ENCODE data around the gene DAO. TPM values are rescaled to one million over a fixed set of nuclear protein-coding genes. Genes with fewer than 3 reads are reported as not detected.
A peak's percentile ranks its signal among the peaks of the same experiment; 100 is the strongest.

The DAO gene
- total RNA-seq, 2 donors from 2014 or later: not detected

GRCh38 chr12:108875682-108876361, 4.1 kb upstream of the DAO start:
- no peaks in the 10 kb centered on the region for H3K9me3 Mint-ChIP-seq
- H3K27me3 Mint-ChIP-seq: no peaks in the 10 kb centered on the region
- H3K4me3 Mint-ChIP-seq: no peak overlapping the region
- peak; percentile 52 for ATAC-seq (replicated peaks)
- no peaks in the 10 kb centered on the region for H3K36me3 Mint-ChIP-seq (ENCODE audit: low read depth)
- H3K27ac Mint-ChIP-seq: no peak overlapping the region
- peaks cover 9% of the 10 kb centered on the region for H3K4me1 Mint-ChIP-seq

- H3K27ac Mint-ChIP-seq: no peak overlapping the region
- H3K4me1 Mint-ChIP-seq: peaks cover 9% of the 10 kb centered on the region
- H3K36me3 Mint-ChIP-seq (ENCODE audit: low read depth): no peaks in the 10 kb centered on the region
- no peaks in the 10 kb centered on the region for H3K27me3 Mint-ChIP-seq
- no peak for ATAC-seq (replicated peaks)
- no peak overlapping the region for H3K4me3 Mint-ChIP-seq
- no peaks in the 10 kb centered on the region for H3K9me3 Mint-ChIP-seq
Observed at GRCh38 chr12:108876550-108876949, 3.3 kb upstream of the DAO start.

- ATAC-seq (replicated peaks): no peak
- no peaks in the 10 kb centered on the region for H3K4me1 Mint-ChIP-seq
- no peaks in the 10 kb centered on the region for H3K9me3 Mint-ChIP-seq
- no peaks in the 10 kb centered on the region for H3K27me3 Mint-ChIP-seq
- H3K27ac Mint-ChIP-seq: no peak overlapping the region
- H3K4me3 Mint-ChIP-seq: no peak overlapping the region
- no peaks in the 10 kb centered on the region for H3K36me3 Mint-ChIP-seq (ENCODE audit: low read depth)
Observed at GRCh38 chr12:108881953-108882352, 2.1 kb downstream of the DAO start.

- no peaks in the 10 kb centered on the region for H3K9me3 Mint-ChIP-seq
- no peaks in the 10 kb centered on the region for H3K27me3 Mint-ChIP-seq
- no peaks in the 10 kb centered on the region for H3K36me3 Mint-ChIP-seq (ENCODE audit: low read depth)
- ATAC-seq (replicated peaks): peak; percentile 89
- no peak overlapping the region for H3K27ac Mint-ChIP-seq
- H3K4me1 Mint-ChIP-seq: no peaks in the 10 kb centered on the region
- H3K4me3 Mint-ChIP-seq: no peak overlapping the region
Observed at GRCh38 chr12:108884116-108885012, 4.5 kb downstream of the DAO start.

GRCh38 chr12:108886873-108887629, 7.2 kb downstream of the DAO start:
- no peak for ATAC-seq (replicated peaks)
- Mint-ChIP-seq H3K27me3 (no peaks in the 10 kb centered on the region), H3K9me3 (peaks cover 5% of the 10 kb centered on the region), H3K4me1 (no peaks in the 10 kb centered on the region), H3K36me3 (ENCODE audit: low read depth) (no peaks in the 10 kb centered on the region), H3K4me3 (no peak overlapping the region), H3K27ac (no peak overlapping the region)

- Mint-ChIP-seq H3K4me3 (no peak overlapping the region), H3K27me3 (no peaks in the 10 kb centered on the region), H3K4me1 (no peaks in the 10 kb centered on the region), H3K9me3 (peaks cover 5% of the 10 kb centered on the region), H3K27ac (no peak overlapping the region), H3K36me3 (ENCODE audit: low read depth) (no peaks in the 10 kb centered on the region)
- ATAC-seq (replicated peaks): no peak
Observed at GRCh38 chr12:108888031-108888430, 8.1 kb downstream of the DAO start.

GRCh38 chr12:108890208-108890607, 10.3 kb downstream of the DAO start:
- Mint-ChIP-seq H3K27ac (no peak overlapping the region), H3K9me3 (peaks cover 5% of the 10 kb centered on the region), H3K27me3 (peaks cover under 1% of the 10 kb centered on the region), H3K4me1 (no peaks in the 10 kb centered on the region), H3K4me3 (no peak overlapping the region), H3K36me3 (ENCODE audit: low read depth) (no peaks in the 10 kb centered on the region)
- ATAC-seq (replicated peaks): no peak

GRCh38 chr12:108895220-108895802, 15.4 kb downstream of the DAO start:
- no peak for ATAC-seq (replicated peaks)
- no peak overlapping the region for H3K27ac Mint-ChIP-seq
- H3K27me3 Mint-ChIP-seq: peaks cover 5% of the 10 kb centered on the region
- H3K4me1 Mint-ChIP-seq: no peaks in the 10 kb centered on the region
- no peak overlapping the region for H3K4me3 Mint-ChIP-seq
- peaks cover 4% of the 10 kb centered on the region for H3K9me3 Mint-ChIP-seq
- H3K36me3 Mint-ChIP-seq (ENCODE audit: low read depth): no peaks in the 10 kb centered on the region

- H3K4me3 Mint-ChIP-seq: no peak overlapping the region
- no peaks in the 10 kb centered on the region for H3K36me3 Mint-ChIP-seq (ENCODE audit: low read depth)
- no peaks in the 10 kb centered on the region for H3K4me1 Mint-ChIP-seq
- peaks cover 5% of the 10 kb centered on the region for H3K27me3 Mint-ChIP-seq
- no peak for ATAC-seq (replicated peaks)
- no peaks in the 10 kb centered on the region for H3K9me3 Mint-ChIP-seq
- H3K27ac Mint-ChIP-seq: no peak overlapping the region
Observed at GRCh38 chr12:108896336-108896735, 16.4 kb downstream of the DAO start.

- no peaks in the 10 kb centered on the region for H3K9me3 Mint-ChIP-seq
- no peaks in the 10 kb centered on the region for H3K4me1 Mint-ChIP-seq
- peaks cover 5% of the 10 kb centered on the region for H3K27me3 Mint-ChIP-seq
- no peak overlapping the region for H3K27ac Mint-ChIP-seq
- no peak overlapping the region for H3K4me3 Mint-ChIP-seq
- no peaks in the 10 kb centered on the region for H3K36me3 Mint-ChIP-seq (ENCODE audit: low read depth)
- no peak for ATAC-seq (replicated peaks)
Observed at GRCh38 chr12:108896817-108897216, 16.9 kb downstream of the DAO start.

GRCh38 chr12:108899145-108899544, 19.3 kb downstream of the DAO start:
- peaks cover 5% of the 10 kb centered on the region for H3K27me3 Mint-ChIP-seq
- no peak for ATAC-seq (replicated peaks)
- H3K4me3 Mint-ChIP-seq: no peak overlapping the region
- H3K4me1 Mint-ChIP-seq: no peaks in the 10 kb centered on the region
- H3K36me3 Mint-ChIP-seq (ENCODE audit: low read depth): no peaks in the 10 kb centered on the region
- no peaks in the 10 kb centered on the region for H3K9me3 Mint-ChIP-seq
- H3K27ac Mint-ChIP-seq: no peak overlapping the region

- Mint-ChIP-seq H3K27me3 (peaks cover 10% of the 10 kb centered on the region), H3K4me1 (no peaks in the 10 kb centered on the region), H3K4me3 (no peak overlapping the region), H3K27ac (no peak overlapping the region), H3K9me3 (no peaks in the 10 kb centered on the region), H3K36me3 (ENCODE audit: low read depth) (no peaks in the 10 kb centered on the region)
- ATAC-seq (replicated peaks): no peak
Observed at GRCh38 chr12:108905725-108906124, 25.8 kb downstream of the DAO start.

GRCh38 chr12:108906971-108907370, 27.1 kb downstream of the DAO start:
- H3K36me3 Mint-ChIP-seq (ENCODE audit: low read depth): no peaks in the 10 kb centered on the region
- no peak overlapping the region for H3K27ac Mint-ChIP-seq
- H3K27me3 Mint-ChIP-seq: peaks cover 10% of the 10 kb centered on the region
- H3K4me1 Mint-ChIP-seq: no peaks in the 10 kb centered on the region
- H3K9me3 Mint-ChIP-seq: no peaks in the 10 kb centered on the region
- no peak overlapping the region for H3K4me3 Mint-ChIP-seq
- no peak for ATAC-seq (replicated peaks)

GRCh38 chr12:108907839-108908351, 28.0 kb downstream of the DAO start:
- no peak for ATAC-seq (replicated peaks)
- Mint-ChIP-seq H3K4me3 (no peak overlapping the region), H3K27ac (no peak overlapping the region), H3K27me3 (peaks cover 10% of the 10 kb centered on the region), H3K9me3 (no peaks in the 10 kb centered on the region), H3K36me3 (ENCODE audit: low read depth) (no peaks in the 10 kb centered on the region), H3K4me1 (no peaks in the 10 kb centered on the region)
